ENCODE data around the gene BBIP1.

GRCh38 chr10:110851020-110851612 lies 67.9 kb downstream of the BBIP1 start:
- no peak for TF ChIP-seq POLR2A (IDR thresholded peaks at IDR 0.05)
- TF ChIP-seq, protein P1, sequence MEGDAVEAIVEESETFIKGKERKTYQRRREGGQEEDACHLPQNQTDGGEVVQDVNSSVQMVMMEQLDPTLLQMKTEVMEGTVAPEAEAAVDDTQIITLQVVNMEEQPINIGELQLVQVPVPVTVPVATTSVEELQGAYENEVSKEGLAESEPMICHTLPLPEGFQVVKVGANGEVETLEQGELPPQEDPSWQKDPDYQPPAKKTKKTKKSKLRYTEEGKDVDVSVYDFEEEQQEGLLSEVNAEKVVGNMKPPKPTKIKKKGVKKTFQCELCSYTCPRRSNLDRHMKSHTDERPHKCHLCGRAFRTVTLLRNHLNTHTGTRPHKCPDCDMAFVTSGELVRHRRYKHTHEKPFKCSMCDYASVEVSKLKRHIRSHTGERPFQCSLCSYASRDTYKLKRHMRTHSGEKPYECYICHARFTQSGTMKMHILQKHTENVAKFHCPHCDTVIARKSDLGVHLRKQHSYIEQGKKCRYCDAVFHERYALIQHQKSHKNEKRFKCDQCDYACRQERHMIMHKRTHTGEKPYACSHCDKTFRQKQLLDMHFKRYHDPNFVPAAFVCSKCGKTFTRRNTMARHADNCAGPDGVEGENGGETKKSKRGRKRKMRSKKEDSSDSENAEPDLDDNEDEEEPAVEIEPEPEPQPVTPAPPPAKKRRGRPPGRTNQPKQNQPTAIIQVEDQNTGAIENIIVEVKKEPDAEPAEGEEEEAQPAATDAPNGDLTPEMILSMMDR (IDR thresholded peaks at IDR 0.05 in 4 of 5, conservative IDR thresholded peaks at IDR 0.05 in 1 of 5): no peak
